IMR-90 (cell line): ENCODE measurements around the gene SLC39A11. TPM values are rescaled to one million over a fixed set of nuclear protein-coding genes. Genes with fewer than 3 reads are reported as not detected.

ENCODE experiments used
- ATAC-seq: fragments of 200-7000 bp; cut with Tn5 transposase; 2 replicates; pipeline ENCODE4 v1.9.1; 2020; ENCODE audit warnings: low read depth, mild to moderate bottlenecking, moderate library complexity
- BruUV-seq: library from RNA; stranded (reverse); fragments of 400-500 nt; replicated peaks from 2 replicates; lab custom pipeline; 2021; lab: Mats Ljungman, UMichigan
- CTCF ChIA-PET: fragments of 300-600 bp; formaldehyde crosslinking; extraction: SDS; loops from one replicate; lab custom pipeline; 2021; ENCODE audit warnings: antibody characterized with exemption; lab: Yijun Ruan, JAX
- POLR2A ChIA-PET: fragments of 300-600 bp; sonication (Branson Sonifier 250); formaldehyde crosslinking; loops from one replicate; lab custom pipeline; 2022; ENCODE audit warnings: antibody characterized with exemption; ENCODE audit not compliant: unreplicated experiment; lab: Charles Lee
- DNase-seq: peaks from one replicate; pipeline ENCODE4 v3.0.0; 2013
- H2AFZ ChIP-seq: replicated peaks from 2 replicates; pipeline ENCODE3; 2013; ENCODE audit warnings: low read length, mild to moderate bottlenecking; ENCODE audit not compliant: poor library complexity
- H2AK5ac ChIP-seq: 2 replicates; pipeline ENCODE4 v1.6.1; 2013; ENCODE audit warnings: low read depth, low read length, inconsistent platforms
- H2AK9ac ChIP-seq: replicated peaks from 2 replicates; pipeline ENCODE3; 2013; ENCODE audit warnings: mild to moderate bottlenecking, low read depth, low read length, moderate library complexity; ENCODE audit not compliant: poor library complexity
- H2BK120ac ChIP-seq: 2 replicates; pipeline ENCODE4 v1.6.1; 2013; ENCODE audit warnings: low read depth, low read length, inconsistent platforms
- H2BK15ac ChIP-seq: 3 replicates; pipeline ENCODE4 v1.6.1; 2013; ENCODE audit warnings: low read depth, low read length, inconsistent platforms
- H2BK20ac ChIP-seq: 2 replicates; pipeline ENCODE4 v1.6.1; 2013; ENCODE audit warnings: low read depth, mild to moderate bottlenecking, inconsistent platforms, low read length, moderate library complexity
- H2BK5ac ChIP-seq: 2 replicates; pipeline ENCODE4 v1.6.1; 2013; ENCODE audit warnings: mild to moderate bottlenecking, low read depth, low read length, inconsistent platforms; ENCODE audit not compliant: poor library complexity, severe bottlenecking
- H3K14ac ChIP-seq: replicated peaks from 2 replicates; pipeline ENCODE4 v1.6.1; 2013; ENCODE audit warnings: low read depth, low read length, inconsistent platforms
- H3K18ac ChIP-seq: 2 replicates; pipeline ENCODE4 v1.6.1; 2013; ENCODE audit warnings: low read depth, low read length, control low read depth
- H3K23ac ChIP-seq: 2 replicates; pipeline ENCODE4 v1.6.1; 2013; ENCODE audit warnings: low read depth, low read length, inconsistent platforms
- H3K27ac ChIP-seq: 2 replicates; pipeline ENCODE4 v1.5.1; 2013; ENCODE audit warnings: mild to moderate bottlenecking, control low read depth, low read length; ENCODE audit not compliant: insufficient read depth
- H3K27me3 ChIP-seq: 2 replicates; pipeline ENCODE4 v1.6.1; 2013; ENCODE audit warnings: low read length; ENCODE audit not compliant: control insufficient read depth, insufficient read depth
- H3K36me3 ChIP-seq: 2 replicates; pipeline ENCODE4 v1.6.1; 2013; ENCODE audit warnings: low read length, mixed read lengths; ENCODE audit not compliant: control insufficient read depth, insufficient read depth
- H3K4ac ChIP-seq: 2 replicates; pipeline ENCODE4 v1.6.1; 2013; ENCODE audit warnings: low read depth, low read length, inconsistent platforms
- H3K4me1 ChIP-seq: 2 replicates; pipeline ENCODE4 v1.6.1; 2013; ENCODE audit warnings: low read length, mixed read lengths; ENCODE audit not compliant: control insufficient read depth, insufficient read depth
- H3K4me2 ChIP-seq: 2 replicates; pipeline ENCODE4 v1.6.1; 2013; ENCODE audit warnings: low read depth, mild to moderate bottlenecking, control low read depth, low read length, moderate library complexity
- H3K4me3 ChIP-seq: 2 replicates; pipeline ENCODE4 v1.5.1; 2013; ENCODE audit warnings: low read depth, mild to moderate bottlenecking, control low read depth, low read length, moderate library complexity; ENCODE audit not compliant: insufficient read depth
- H3K56ac ChIP-seq: 2 replicates; pipeline ENCODE4 v1.6.1; 2013; ENCODE audit warnings: low read length, inconsistent platforms; ENCODE audit not compliant: insufficient read depth; ENCODE audit errors: extremely low read depth
- H3K79me1 ChIP-seq, 2 experiments: 2 replicates each; pipeline ENCODE4 v1.6.1; 2013; ENCODE audit warnings: low read length in 2 of 2, inconsistent platforms in 1 of 2, low read depth in 1 of 2
- H3K9ac ChIP-seq: 2 replicates; pipeline ENCODE4 v1.6.1; 2013; ENCODE audit warnings: low read depth, low read length, control low read depth
- H3K9me1 ChIP-seq: 2 replicates; pipeline ENCODE4 v1.6.1; 2013; ENCODE audit warnings: low read length, inconsistent platforms; ENCODE audit not compliant: insufficient read depth
- H3K9me3 ChIP-seq: 2 replicates; pipeline ENCODE4 v1.6.1; 2013; ENCODE audit warnings: low read length; ENCODE audit not compliant: control insufficient read depth, insufficient read depth
- H4K20me1 ChIP-seq: 2 replicates; pipeline ENCODE4 v1.6.1; 2013; ENCODE audit warnings: low read length, inconsistent platforms; ENCODE audit not compliant: insufficient read depth
- H4K5ac ChIP-seq: 2 replicates; pipeline ENCODE4 v1.6.1; 2013; ENCODE audit warnings: mild to moderate bottlenecking, low read depth, low read length, control low read depth
- H4K8ac ChIP-seq, 2 experiments: 2 replicates each; pipeline ENCODE4 v1.6.1; 2013; ENCODE audit warnings: low read depth in 2 of 2, low read length in 2 of 2, control low read depth in 1 of 2, inconsistent platforms in 1 of 2
- H4K91ac ChIP-seq: 2 replicates; pipeline ENCODE4 v1.6.1; 2013; ENCODE audit warnings: low read depth, low read length, inconsistent platforms; ENCODE audit not compliant: insufficient read depth
- BHLHE40 ChIP-seq: fragments of 150-350 bp; IDR thresholded peaks from 2 replicates; pipeline ENCODE4 v1.6.1; 2016; ENCODE audit warnings: mild to moderate bottlenecking, low read depth, low read length
- CEBPB ChIP-seq: IDR thresholded peaks from 2 replicates; pipeline ENCODE4 v1.6.1; 2012; ENCODE audit warnings: low read depth, low read length, improper control_type of control experiment
- FOS ChIP-seq: fragments of 150-350 bp; IDR thresholded peaks from 2 replicates; pipeline ENCODE4 v1.6.1; 2016; ENCODE audit warnings: low read depth, low read length
- NFE2L2 ChIP-seq: fragments of 150-350 bp; IDR thresholded peaks from 2 replicates; pipeline ENCODE4 v1.6.1; 2016; ENCODE audit warnings: low read depth, mild to moderate bottlenecking, low read length
- POLR2A ChIP-seq: IDR thresholded peaks from 2 replicates; pipeline ENCODE4 v1.6.1; 2012; ENCODE audit warnings: mild to moderate bottlenecking, low read depth, low read length
- RAD21 ChIP-seq: IDR thresholded peaks from 2 replicates; pipeline ENCODE4 v1.6.1; 2012; ENCODE audit warnings: low read length, improper control_type of control experiment
- RCOR1 ChIP-seq: IDR thresholded peaks from 2 replicates; pipeline ENCODE4 v1.6.1; 2012; ENCODE audit warnings: mild to moderate bottlenecking, low read length, improper control_type of control experiment; ENCODE audit not compliant: insufficient replicate concordance
- USF2 ChIP-seq: fragments of 150-350 bp; IDR thresholded peaks from 2 replicates; pipeline ENCODE4 v1.6.1; 2017; ENCODE audit warnings: mild to moderate bottlenecking, antibody characterized with exemption, low read length, low read depth
- WGBS, 2 experiments: methylation state at CpG; one replicate each; pipeline versions ENCODE4 v1.1.5 to v1.1.7; 2013; ENCODE audit warnings: missing lambda C conversion rate in 2 of 2; ENCODE audit not compliant: insufficient read length in 1 of 2; ENCODE audit errors: extremely low coverage in 2 of 2; 5-methylcytosine and 5-hydroxymethylcytosine counted together
- dilution Hi-C: fragments of 300-500 bp; cut with HindIII; formaldehyde crosslinking; loops from one replicate; pipeline ENCODE4 v1.14.3; 2018; ENCODE audit warnings: low sequenced_read_pairs; ENCODE audit not compliant: unreplicated experiment
- in situ Hi-C: fragments of 300-500 bp; cut with MboI; formaldehyde crosslinking; loops from 3 replicates; pipeline ENCODE4 v1.14.3; 2019; ENCODE audit warnings: low sequenced_read_pairs, inconsistent platforms, mixed read lengths
- intact Hi-C: fragments of 100-400 bp; cut with micrococcal nuclease; formaldehyde crosslinking; loops from 2 replicates; pipeline ENCODE4 v1.10.0; 2022
- polyA plus RNA-seq, 3 experiments: library from polyadenylated mRNA; depleted of rRNA; stranded (reverse); fragments of >200 nt; gene quantifications; 2 replicates each; pipeline ENCODE4 v1.2.3, GENCODE V29; 2012; ENCODE audit warnings: low replicate concordance in 1 of 3
- total RNA-seq: library from RNA; depleted of rRNA; stranded (reverse); fragments of >200 nt; gene quantifications from 2 replicates; pipeline ENCODE4 v1.2.3, GENCODE V29; 2012

The SLC39A11 gene
- total and polyA plus RNA-seq, 2 of the 4 experiments (the other 2 are of a cell fraction) = 8.8 to 14.3 TPM

GRCh38 chr17:73039282-73039681 lies 53.2 kb downstream of the SLC39A11 start:
- 100% methylated on average over 1 of the region's 9 CpGs; no CpG with 5 or more reads in 1 of the 2 experiments for WGBS, 2 experiments
- ATAC-seq = peak; percentile 24; the same call in 1 of the 2 replicates
- peaks cover 10% of the 10 kb centered on the region for H3K4me1 ChIP-seq

More at GRCh38 chr17:73039282-73039681, 53.2 kb downstream of the SLC39A11 start:
- no peak overlapping the region for H2BK120ac ChIP-seq
- CTCF ChIA-PET = no interaction called here
- H3K4me3 ChIP-seq = no peak overlapping the region
- DNase-seq = no peak
- dilution Hi-C loops (no loop called here), in situ Hi-C loops (no loop called here), intact Hi-C loops (no loop called here)
- H4K20me1 ChIP-seq = 0 out of 2 replicates have a peak, but pooled peaks cover 4% of the 10 kb centered on the region
- no peak overlapping the region for H2AFZ ChIP-seq
- H2BK20ac ChIP-seq = 0 out of 2 replicates have a peak overlapping the region, but pooled peaks have one; percentile 9
- H2BK15ac ChIP-seq = no peak overlapping the region
- no peak overlapping the region for H4K91ac ChIP-seq
- no peaks in the 10 kb centered on the region for H3K27me3 ChIP-seq
- no peak overlapping the region for H4K8ac ChIP-seq
- no peak overlapping the region for H2BK5ac ChIP-seq
- H2AK5ac ChIP-seq = no peak overlapping the region
- BruUV-seq = no TSS peak
- no peaks in the 10 kb centered on the region; the same call in 1 of the 2 replicates for H3K36me3 ChIP-seq
- H3K9me3 ChIP-seq = peaks cover 3% of the 10 kb centered on the region; the same call in 1 of the 2 replicates
- TF ChIP-seq USF2 = no peak
- TF ChIP-seq NFE2L2 = no peak
- TF ChIP-seq BHLHE40 = no peak
- 0 out of 2 replicates have a peak, but pooled peaks have one; percentile 3 for TF ChIP-seq CEBPB
- no peak for TF ChIP-seq RAD21
- no peak for TF ChIP-seq POLR2A
- TF ChIP-seq RCOR1 = no peak
- TF ChIP-seq FOS = no peak
- peaks cover 0 to 4% of the 10 kb centered on the region in 2 experiments; a peak in 1 of 4 replicates for H3K79me1 ChIP-seq
- H3K23ac ChIP-seq = no peak overlapping the region
- H3K14ac ChIP-seq = no peak overlapping the region
- H3K18ac ChIP-seq = no peak overlapping the region
- POLR2A ChIA-PET = no interaction called here
- H3K9ac ChIP-seq = no peak overlapping the region
- no peak overlapping the region for H3K56ac ChIP-seq
- H4K5ac ChIP-seq = no peak overlapping the region
- no peak overlapping the region for H3K4me2 ChIP-seq
- H3K9me1 ChIP-seq = peaks cover 6% of the 10 kb centered on the region
- peak overlapping the region; percentile 35 for H2AK9ac ChIP-seq
- no peak overlapping the region for H3K4ac ChIP-seq
- H3K27ac ChIP-seq = no peak overlapping the region
